IMR-90 (cell line): ENCODE results near the gene ARMC9. TPM values are rescaled to one million over a fixed set of nuclear protein-coding genes. Genes with fewer than 3 reads are reported as not detected.

ENCODE experiments used
- ATAC-seq: fragments of 200-7000 bp; cut with Tn5 transposase; 2 replicates; pipeline ENCODE4 v1.9.1; 2020; ENCODE audit warnings: low read depth, mild to moderate bottlenecking, moderate library complexity
- BruUV-seq: library from RNA; stranded (reverse); fragments of 400-500 nt; replicated peaks from 2 replicates; lab custom pipeline; 2021; lab: Mats Ljungman, UMichigan
- CTCF ChIA-PET: fragments of 300-600 bp; formaldehyde crosslinking; extraction: SDS; loops from one replicate; lab custom pipeline; 2021; ENCODE audit warnings: antibody characterized with exemption; lab: Yijun Ruan, JAX
- POLR2A ChIA-PET: fragments of 300-600 bp; sonication (Branson Sonifier 250); formaldehyde crosslinking; loops from one replicate; lab custom pipeline; 2022; ENCODE audit warnings: antibody characterized with exemption; ENCODE audit not compliant: unreplicated experiment; lab: Charles Lee
- DNase-seq: peaks from one replicate; pipeline ENCODE4 v3.0.0; 2013
- H2AFZ ChIP-seq: replicated peaks from 2 replicates; pipeline ENCODE3; 2013; ENCODE audit warnings: low read length, mild to moderate bottlenecking; ENCODE audit not compliant: poor library complexity
- H2AK5ac ChIP-seq: 2 replicates; pipeline ENCODE4 v1.6.1; 2013; ENCODE audit warnings: low read depth, low read length, inconsistent platforms
- H2AK9ac ChIP-seq: replicated peaks from 2 replicates; pipeline ENCODE3; 2013; ENCODE audit warnings: mild to moderate bottlenecking, low read depth, low read length, moderate library complexity; ENCODE audit not compliant: poor library complexity
- H2BK120ac ChIP-seq: 2 replicates; pipeline ENCODE4 v1.6.1; 2013; ENCODE audit warnings: low read depth, low read length, inconsistent platforms
- H2BK15ac ChIP-seq: 3 replicates; pipeline ENCODE4 v1.6.1; 2013; ENCODE audit warnings: low read depth, low read length, inconsistent platforms
- H2BK20ac ChIP-seq: 2 replicates; pipeline ENCODE4 v1.6.1; 2013; ENCODE audit warnings: low read depth, mild to moderate bottlenecking, inconsistent platforms, low read length, moderate library complexity
- H2BK5ac ChIP-seq: 2 replicates; pipeline ENCODE4 v1.6.1; 2013; ENCODE audit warnings: mild to moderate bottlenecking, low read depth, low read length, inconsistent platforms; ENCODE audit not compliant: poor library complexity, severe bottlenecking
- H3K14ac ChIP-seq: replicated peaks from 2 replicates; pipeline ENCODE4 v1.6.1; 2013; ENCODE audit warnings: low read depth, low read length, inconsistent platforms
- H3K18ac ChIP-seq: 2 replicates; pipeline ENCODE4 v1.6.1; 2013; ENCODE audit warnings: low read depth, low read length, control low read depth
- H3K23ac ChIP-seq: 2 replicates; pipeline ENCODE4 v1.6.1; 2013; ENCODE audit warnings: low read depth, low read length, inconsistent platforms
- H3K27ac ChIP-seq: 2 replicates; pipeline ENCODE4 v1.5.1; 2013; ENCODE audit warnings: mild to moderate bottlenecking, control low read depth, low read length; ENCODE audit not compliant: insufficient read depth
- H3K27me3 ChIP-seq: 2 replicates; pipeline ENCODE4 v1.6.1; 2013; ENCODE audit warnings: low read length; ENCODE audit not compliant: control insufficient read depth, insufficient read depth
- H3K36me3 ChIP-seq: 2 replicates; pipeline ENCODE4 v1.6.1; 2013; ENCODE audit warnings: low read length, mixed read lengths; ENCODE audit not compliant: control insufficient read depth, insufficient read depth
- H3K4ac ChIP-seq: 2 replicates; pipeline ENCODE4 v1.6.1; 2013; ENCODE audit warnings: low read depth, low read length, inconsistent platforms
- H3K4me1 ChIP-seq: 2 replicates; pipeline ENCODE4 v1.6.1; 2013; ENCODE audit warnings: low read length, mixed read lengths; ENCODE audit not compliant: control insufficient read depth, insufficient read depth
- H3K4me2 ChIP-seq: 2 replicates; pipeline ENCODE4 v1.6.1; 2013; ENCODE audit warnings: low read depth, mild to moderate bottlenecking, control low read depth, low read length, moderate library complexity
- H3K4me3 ChIP-seq: 2 replicates; pipeline ENCODE4 v1.5.1; 2013; ENCODE audit warnings: low read depth, mild to moderate bottlenecking, control low read depth, low read length, moderate library complexity; ENCODE audit not compliant: insufficient read depth
- H3K56ac ChIP-seq: 2 replicates; pipeline ENCODE4 v1.6.1; 2013; ENCODE audit warnings: low read length, inconsistent platforms; ENCODE audit not compliant: insufficient read depth; ENCODE audit errors: extremely low read depth
- H3K79me1 ChIP-seq, 2 experiments: 2 replicates each; pipeline ENCODE4 v1.6.1; 2013; ENCODE audit warnings: low read length in 2 of 2, inconsistent platforms in 1 of 2, low read depth in 1 of 2
- H3K9ac ChIP-seq: 2 replicates; pipeline ENCODE4 v1.6.1; 2013; ENCODE audit warnings: low read depth, low read length, control low read depth
- H3K9me1 ChIP-seq: 2 replicates; pipeline ENCODE4 v1.6.1; 2013; ENCODE audit warnings: low read length, inconsistent platforms; ENCODE audit not compliant: insufficient read depth
- H3K9me3 ChIP-seq: 2 replicates; pipeline ENCODE4 v1.6.1; 2013; ENCODE audit warnings: low read length; ENCODE audit not compliant: control insufficient read depth, insufficient read depth
- H4K20me1 ChIP-seq: 2 replicates; pipeline ENCODE4 v1.6.1; 2013; ENCODE audit warnings: low read length, inconsistent platforms; ENCODE audit not compliant: insufficient read depth
- H4K5ac ChIP-seq: 2 replicates; pipeline ENCODE4 v1.6.1; 2013; ENCODE audit warnings: mild to moderate bottlenecking, low read depth, low read length, control low read depth
- H4K8ac ChIP-seq, 2 experiments: 2 replicates each; pipeline ENCODE4 v1.6.1; 2013; ENCODE audit warnings: low read depth in 2 of 2, low read length in 2 of 2, control low read depth in 1 of 2, inconsistent platforms in 1 of 2
- H4K91ac ChIP-seq: 2 replicates; pipeline ENCODE4 v1.6.1; 2013; ENCODE audit warnings: low read depth, low read length, inconsistent platforms; ENCODE audit not compliant: insufficient read depth
- BHLHE40 ChIP-seq: fragments of 150-350 bp; IDR thresholded peaks from 2 replicates; pipeline ENCODE4 v1.6.1; 2016; ENCODE audit warnings: mild to moderate bottlenecking, low read depth, low read length
- CEBPB ChIP-seq: IDR thresholded peaks from 2 replicates; pipeline ENCODE4 v1.6.1; 2012; ENCODE audit warnings: low read depth, low read length, improper control_type of control experiment
- FOS ChIP-seq: fragments of 150-350 bp; IDR thresholded peaks from 2 replicates; pipeline ENCODE4 v1.6.1; 2016; ENCODE audit warnings: low read depth, low read length
- MAFK ChIP-seq: IDR thresholded peaks from 2 replicates; pipeline ENCODE4 v1.6.1; 2012; ENCODE audit warnings: low read depth, low read length, improper control_type of control experiment
- MAZ ChIP-seq: IDR thresholded peaks from 2 replicates; pipeline ENCODE4 v1.6.1; 2012; ENCODE audit warnings: low read depth, mild to moderate bottlenecking, low read length, improper control_type of control experiment, moderate library complexity, borderline replicate concordance
- MXI1 ChIP-seq: IDR thresholded peaks from 2 replicates; pipeline ENCODE4 v1.6.1; 2012; ENCODE audit warnings: low read depth, mild to moderate bottlenecking, low read length, moderate library complexity, borderline replicate concordance
- RAD21 ChIP-seq: IDR thresholded peaks from 2 replicates; pipeline ENCODE4 v1.6.1; 2012; ENCODE audit warnings: low read length, improper control_type of control experiment
- RFX5 ChIP-seq: IDR thresholded peaks from 2 replicates; pipeline ENCODE4 v1.8.0; 2012; ENCODE audit warnings: low read depth, mild to moderate bottlenecking, low read length, moderate library complexity
- SMC3 ChIP-seq: fragments of 150-350 bp; IDR thresholded peaks from 2 replicates; pipeline ENCODE4 v1.6.1; 2016; ENCODE audit warnings: low read depth, mild to moderate bottlenecking, antibody characterized with exemption, low read length, moderate library complexity
- WGBS, 2 experiments: methylation state at CpG; one replicate each; pipeline versions ENCODE4 v1.1.5 to v1.1.7; 2013; ENCODE audit warnings: missing lambda C conversion rate in 2 of 2; ENCODE audit not compliant: insufficient read length in 1 of 2; ENCODE audit errors: extremely low coverage in 2 of 2; 5-methylcytosine and 5-hydroxymethylcytosine counted together
- dilution Hi-C: fragments of 300-500 bp; cut with HindIII; formaldehyde crosslinking; loops from one replicate; pipeline ENCODE4 v1.14.3; 2018; ENCODE audit warnings: low sequenced_read_pairs; ENCODE audit not compliant: unreplicated experiment
- in situ Hi-C: fragments of 300-500 bp; cut with MboI; formaldehyde crosslinking; loops from 3 replicates; pipeline ENCODE4 v1.14.3; 2019; ENCODE audit warnings: low sequenced_read_pairs, inconsistent platforms, mixed read lengths
- intact Hi-C: fragments of 100-400 bp; cut with micrococcal nuclease; formaldehyde crosslinking; loops from 2 replicates; pipeline ENCODE4 v1.10.0; 2022
- polyA plus RNA-seq, 3 experiments: library from polyadenylated mRNA; depleted of rRNA; stranded (reverse); fragments of >200 nt; gene quantifications; 2 replicates each; pipeline ENCODE4 v1.2.3, GENCODE V29; 2012; ENCODE audit warnings: low replicate concordance in 1 of 3
- total RNA-seq: library from RNA; depleted of rRNA; stranded (reverse); fragments of >200 nt; gene quantifications from 2 replicates; pipeline ENCODE4 v1.2.3, GENCODE V29; 2012

The ARMC9 gene
- total and polyA plus RNA-seq, 2 of the 4 experiments (the other 2 are of a cell fraction): 36.0 to 46.6 TPM

DNA sequence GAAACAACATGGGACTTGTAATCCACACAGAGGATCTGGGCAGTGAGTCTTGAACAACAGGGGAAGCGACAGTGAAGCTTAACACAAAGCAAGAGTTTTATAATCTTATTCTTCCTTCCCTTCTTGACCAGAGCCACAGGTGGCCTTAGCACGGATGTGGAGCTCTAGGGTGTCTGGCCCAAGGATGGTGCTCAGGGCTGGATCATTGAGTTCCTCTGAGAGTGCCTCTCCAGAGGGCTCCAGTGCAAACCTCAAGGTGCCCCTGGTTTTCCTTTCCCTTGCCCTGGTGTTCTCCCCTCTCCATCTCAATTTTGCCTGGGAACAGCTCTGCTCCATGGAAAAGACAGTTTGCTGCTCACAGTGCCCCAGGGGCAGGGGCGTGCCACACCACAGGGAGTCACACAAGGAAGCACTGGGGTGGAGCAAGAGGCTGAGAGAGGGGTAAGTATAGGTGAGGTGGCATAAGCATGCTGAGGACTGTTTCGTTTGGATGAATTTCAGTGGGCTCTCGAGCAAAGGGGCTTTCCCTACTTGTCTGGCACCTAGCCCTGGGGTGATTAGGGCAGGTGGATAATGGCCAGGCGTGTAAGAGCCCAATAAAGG, 108.5 kb downstream of the ARMC9 start:
- in situ Hi-C loops (no loop called here), intact Hi-C loops (no loop called here), dilution Hi-C loops (no loop called here)
- no peak overlapping the region for H3K4ac ChIP-seq
- H3K4me2 ChIP-seq: no peak overlapping the region
- H2AK9ac ChIP-seq: no peak overlapping the region
- no peak overlapping the region for H3K14ac ChIP-seq
- no peak overlapping the region for H3K23ac ChIP-seq
- no peak overlapping the region for H4K91ac ChIP-seq
- no peak overlapping the region for H3K27ac ChIP-seq
- H2BK120ac ChIP-seq: no peak overlapping the region
- TF ChIP-seq CEBPB (no peak), RFX5 (no peak), BHLHE40 (no peak), MAFK (no peak), RAD21 (no peak), FOS (no peak), SMC3 (no peak), MAZ (no peak), MXI1 (no peak)
- ATAC-seq (no peak), DNase-seq (no peak)
- no peak overlapping the region for H2AFZ ChIP-seq
- CTCF ChIA-PET: interaction anchor here (0.6 to 1.4 kb wide), 3 partner anchors 12 to 319 kb away, joined by 3 to 5 read pairs (median 5); no protein-coding TSS in a partner anchor
- H3K9me1 ChIP-seq: no peaks in the 10 kb centered on the region; the same call in 1 of the 2 replicates
- no peak overlapping the region for H3K56ac ChIP-seq
- H3K36me3 ChIP-seq: peaks cover 15% of the 10 kb centered on the region
- no peaks in the 10 kb centered on the region for H3K27me3 ChIP-seq
- no TSS peak for BruUV-seq
- no peak overlapping the region for H4K5ac ChIP-seq
- WGBS, 2 experiments: 83% methylated on average over 1 of the region's 6 CpGs; no CpG with 5 or more reads in 1 of the 2 experiments
- H3K4me1 ChIP-seq: no peaks in the 10 kb centered on the region
- H2BK15ac ChIP-seq: no peak overlapping the region
- 0 out of 4 replicates have a peak, but pooled peaks cover 0 to 5% of the 10 kb centered on the region in 2 experiments for H3K79me1 ChIP-seq
- H2BK20ac ChIP-seq: no peak overlapping the region
- H3K9me3 ChIP-seq: no peaks in the 10 kb centered on the region
- no peak overlapping the region for H2AK5ac ChIP-seq
- no peak overlapping the region for H3K18ac ChIP-seq
- no peak overlapping the region for H3K4me3 ChIP-seq
- H3K9ac ChIP-seq: no peak overlapping the region
- H2BK5ac ChIP-seq: no peak overlapping the region
- no peaks in the 10 kb centered on the region; the same call in 1 of the 2 replicates for H4K20me1 ChIP-seq
- H4K8ac ChIP-seq: no peak overlapping the region
- POLR2A ChIA-PET: no interaction called here
